HCT116 (cell line): Measurements from ENCODE around the gene LDHD. TPM values are rescaled to one million over a fixed set of nuclear protein-coding genes. Genes with fewer than 3 reads are reported as not detected.

Experiments used
- ATAC-seq: fragments of 200-7000 bp; cut with Tn5 transposase; 2 replicates; pipeline ENCODE4 v1.9.1; 2020; ENCODE audit warnings: mild to moderate bottlenecking, moderate library complexity
- BruUV-seq: library from RNA; stranded (reverse); fragments of 400-500 nt; replicated peaks from 2 replicates; lab custom pipeline; 2021; lab: Mats Ljungman, UMichigan
- CTCF ChIA-PET: fragments of 300-600 bp; sonication (Branson Sonifier 250); formaldehyde crosslinking; loops from one replicate; lab custom pipeline; 2021; ENCODE audit warnings: antibody characterized with exemption; lab: Charles Lee
- POLR2A ChIA-PET: fragments of 300-600, 350-600 bp; sonication (Branson Sonifier 250); formaldehyde crosslinking; loops from one replicate; lab custom pipeline; 2021; ENCODE audit warnings: antibody characterized with exemption; lab: Charles Lee
- RAD21 ChIA-PET, 2 experiments: fragments of 300-600 bp; sonication (Branson Sonifier 250); formaldehyde crosslinking; loops; one replicate each; lab custom pipeline; 2023; ENCODE audit warnings: low total read pairs in 2 of 2; ENCODE audit not compliant: uncharacterized antibody in 2 of 2, unreplicated experiment in 2 of 2, low non-redundant PET in 1 of 2; lab: Charles Lee
- DNase-seq: peaks from one replicate; pipeline ENCODE4 v3.0.0-alpha.2; 2010; ENCODE audit warnings: low read depth, low spot score
- H2AFZ ChIP-seq: fragments of 200-600 bp; shearing (Covaris generic), sonication (generic); 2 replicates; pipeline ENCODE4 v1.6.1; 2017; ENCODE audit warnings: low read depth, mixed run types, mixed read lengths, antibody characterized with exemption, low read length; ENCODE audit not compliant: poor library complexity, severe bottlenecking
- H3K27ac ChIP-seq: 2 replicates; pipeline ENCODE4 v1.5.1; 2012; ENCODE audit warnings: low read depth, low read length
- H3K27me3 ChIP-seq: fragments of 200-600 bp; sonication (generic); 2 replicates; pipeline ENCODE4 v1.6.1; 2016; ENCODE audit warnings: mixed run types, low read length, mixed read lengths; ENCODE audit not compliant: insufficient read depth
- H3K36me3 ChIP-seq, 2 experiments: fragments of 200-500 bp in 1 of 2; fragments of 200-600 bp in 1 of 2; sonication (Bioruptor generic) in 1 of 2; sonication (generic) in 1 of 2; 2 replicates each; pipeline versions ENCODE4 v1.5.1 to v1.6.1; 2014 to 2016; ENCODE audit warnings: low read length in 2 of 2, inconsistent platforms in 1 of 2, mixed read lengths in 1 of 2, mixed run types in 1 of 2; ENCODE audit not compliant: insufficient read depth in 2 of 2, control insufficient read depth in 1 of 2
- H3K4me1 ChIP-seq, 2 experiments: fragments of 200-600 bp in 1 of 2; sonication (generic) in 1 of 2; 2 replicates each; pipeline versions ENCODE4 v1.5.1 to v1.6.1; 2012 to 2017; ENCODE audit warnings: low read length in 2 of 2, inconsistent platforms in 1 of 2, mild to moderate bottlenecking in 1 of 2, mixed read lengths in 1 of 2, mixed run types in 1 of 2, moderate library complexity in 1 of 2; ENCODE audit not compliant: insufficient read depth in 2 of 2, control insufficient read depth in 1 of 2
- H3K4me2 ChIP-seq: fragments of 200-600 bp; sonication (generic); 2 replicates; pipeline ENCODE4 v1.6.1; 2017; ENCODE audit warnings: mixed run types, low read length, mixed read lengths
- H3K4me3 ChIP-seq, 2 experiments: fragments of 200-600 bp in 1 of 2; sonication (generic) in 1 of 2; replicated peaks in 1 of 2; 2 replicates each; pipeline ENCODE4 v1.5.1; 2011 to 2016; ENCODE audit warnings: low read length in 2 of 2, control low read depth in 1 of 2, low read depth in 1 of 2, mild to moderate bottlenecking in 1 of 2, mixed read lengths in 1 of 2, mixed run types in 1 of 2
- H3K79me2 ChIP-seq: fragments of 200-600 bp; sonication (generic); 2 replicates; pipeline ENCODE4 v1.6.1; 2017; ENCODE audit warnings: mild to moderate bottlenecking, mixed run types, low read length, moderate library complexity, mixed read lengths; ENCODE audit not compliant: insufficient read depth
- H3K9ac ChIP-seq: fragments of 200-600 bp; sonication (generic); 2 replicates; pipeline ENCODE4 v1.6.1; 2016; ENCODE audit warnings: low read length, mixed read lengths
- H3K9me2 ChIP-seq: fragments of 200-600 bp; sonication (generic), shearing (Covaris generic); 2 replicates; pipeline ENCODE4 v1.6.1; 2017; ENCODE audit warnings: mixed run types, mild to moderate bottlenecking, moderate library complexity; ENCODE audit not compliant: insufficient read depth
- H3K9me3 ChIP-seq, 2 experiments: fragments of 200-500 bp in 1 of 2; fragments of 200-600 bp in 1 of 2; sonication (Bioruptor generic) in 1 of 2; sonication (generic) in 1 of 2; 2 replicates each; pipeline ENCODE4 v1.6.1; 2014 to 2017; ENCODE audit warnings: low read length in 2 of 2, mixed read lengths in 2 of 2, inconsistent platforms in 1 of 2, low read depth in 1 of 2, mild to moderate bottlenecking in 1 of 2, mixed run types in 1 of 2, moderate library complexity in 1 of 2; ENCODE audit not compliant: control insufficient read depth in 1 of 2, insufficient read depth in 1 of 2
- H4K20me1 ChIP-seq: fragments of 200-600 bp; sonication (generic), shearing (Covaris generic); 2 replicates; pipeline ENCODE4 v1.6.1; 2017; ENCODE audit warnings: mixed run types, mild to moderate bottlenecking, moderate library complexity; ENCODE audit not compliant: insufficient read depth
- CBX3 ChIP-seq: IDR thresholded peaks from 2 replicates; pipeline ENCODE4 v1.6.1; 2012; ENCODE audit warnings: low read depth
- EGR1 ChIP-seq: IDR thresholded peaks from 2 replicates; pipeline ENCODE4 v1.6.1; 2012; ENCODE audit warnings: low read depth
- ELF1 ChIP-seq: IDR thresholded peaks from 2 replicates; pipeline ENCODE4 v1.6.1; 2012; ENCODE audit warnings: low read depth, borderline replicate concordance
- EZH2phosphoT487 ChIP-seq: fragments of 200-600 bp; IDR thresholded peaks from 2 replicates; pipeline ENCODE4 v1.6.1; 2018; ENCODE audit warnings: antibody characterized with exemption, borderline replicate concordance
- POLR2AphosphoS5 ChIP-seq: IDR thresholded peaks from 2 replicates; pipeline ENCODE4 v1.6.1; 2011; ENCODE audit warnings: mild to moderate bottlenecking, low read depth, low read length, moderate library complexity
- SIN3A ChIP-seq: IDR thresholded peaks from 2 replicates; pipeline ENCODE4 v1.6.1; 2012; ENCODE audit warnings: low read depth
- SP1 ChIP-seq: IDR thresholded peaks from 2 replicates; pipeline ENCODE4 v1.6.1; 2012; ENCODE audit warnings: low read depth
- SRF ChIP-seq: IDR thresholded peaks from 2 replicates; pipeline ENCODE4 v1.6.1; 2012; ENCODE audit warnings: low read depth
- TCF7L2 ChIP-seq: IDR thresholded peaks from 2 replicates; pipeline ENCODE4 v1.7.0; 2011; ENCODE audit warnings: borderline replicate concordance, inconsistent platforms; ENCODE audit not compliant: insufficient read depth, insufficient read length; ENCODE audit errors: extremely low read depth
- YY1 ChIP-seq: IDR thresholded peaks from 2 replicates; pipeline ENCODE4 v1.6.1; 2011; ENCODE audit warnings: low read length, low read depth, moderate library complexity, mild to moderate bottlenecking; ENCODE audit not compliant: insufficient replicate concordance; ENCODE audit errors: extremely low read depth
- ZFX ChIP-seq: fragments of 450-650 bp; IDR thresholded peaks from 2 replicates; pipeline ENCODE4 v1.6.1; 2017
- ZNF274 ChIP-seq: fragments of 200-500 bp; sonication (Bioruptor generic); IDR thresholded peaks from 2 replicates; pipeline ENCODE4 v1.6.1; 2014; ENCODE audit warnings: mild to moderate bottlenecking, low read depth, low read length, inconsistent platforms
- intact Hi-C: fragments of 100-400 bp; cut with micrococcal nuclease; formaldehyde crosslinking; loops from 2 replicates; pipeline ENCODE4 v1.10.0; 2022
- total RNA-seq: library from RNA; stranded (reverse); gene quantifications from one replicate; pipeline ENCODE4 v1.2.1, GENCODE V29; 2021; ENCODE audit not compliant: unreplicated experiment
- TF ChIP-seq, protein P1 (sequence below): IDR thresholded peaks from 2 replicates; pipeline ENCODE4 v1.6.1; 2012; ENCODE audit warnings: low read depth
- TF ChIP-seq, protein P2 (sequence below), 3 experiments: fragments of 200-600 bp in 1 of 3; sonication (generic) in 1 of 3; IDR thresholded peaks in 2 of 3; conservative IDR thresholded peaks in 1 of 3; 2 replicates each; pipeline ENCODE4 v1.5.1; 2012 to 2017; ENCODE audit warnings: low read depth in 2 of 3, low read length in 2 of 3, antibody characterized with exemption in 1 of 3, borderline replicate concordance in 1 of 3, control low read depth in 1 of 3, mild to moderate bottlenecking in 1 of 3, mixed read lengths in 1 of 3, mixed run types in 1 of 3, moderate library complexity in 1 of 3; ENCODE audit not compliant: insufficient read depth in 1 of 3
- TF ChIP-seq, protein P3 (sequence below): IDR thresholded peaks from 2 replicates; pipeline ENCODE4 v1.6.1; 2012

Gene LDHD
- total RNA-seq, 1 experiment from 2014 or later: 3.4 TPM

DNA sequence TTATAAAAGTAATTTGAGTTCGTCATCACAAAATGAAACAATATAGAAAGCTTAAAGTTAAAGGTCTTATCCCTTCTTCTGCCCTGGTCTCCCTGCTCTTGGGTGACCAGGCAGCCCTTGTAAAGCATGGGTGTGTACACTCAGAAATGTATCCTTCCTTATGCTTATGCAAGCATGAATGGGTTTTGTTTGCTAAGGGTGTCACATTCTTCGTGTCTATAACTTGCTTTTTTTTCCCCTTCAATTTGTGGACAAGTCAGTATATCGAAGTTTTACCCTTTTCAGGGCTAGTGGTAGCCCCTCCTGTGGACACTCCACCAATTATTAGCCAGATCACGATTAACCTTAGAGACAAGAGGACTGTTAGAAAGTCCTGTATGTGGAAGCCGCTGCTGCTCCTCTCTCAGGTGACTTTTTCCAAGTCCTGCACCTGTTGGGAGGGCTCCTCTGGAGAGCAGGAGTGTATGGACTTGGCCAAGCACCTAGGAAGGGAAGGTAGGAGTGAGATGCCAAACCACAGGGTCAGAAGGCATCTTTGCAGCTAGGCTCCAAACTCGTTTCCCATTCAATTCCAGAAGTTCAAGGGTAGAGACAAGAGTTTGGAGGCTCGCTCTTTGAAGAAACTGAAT lies 50.9 kb downstream of the LDHD start:
- Histone ChIP-seq H3K4me1 (no peaks in the 10 kb centered on the region; a peak in 1 of 4 replicates), H3K79me2 (peaks cover 64% of the 10 kb centered on the region), H3K4me3 (no peak overlapping the region), H3K27ac (no peak overlapping the region), H2AFZ (no peak overlapping the region), H4K20me1 (no peaks in the 10 kb centered on the region; the same call in 1 of the 2 replicates), H3K36me3 (no peaks in the 10 kb centered on the region), H3K9me3 (no peaks in the 10 kb centered on the region), H3K4me2 (no peak overlapping the region), H3K9me2 (no peaks in the 10 kb centered on the region), H3K9ac (no peak overlapping the region), H3K27me3 (no peaks in the 10 kb centered on the region)
- CTCF ChIA-PET: no interaction called here
- intact Hi-C loops: no loop called here
- ATAC-seq: no peak
- no TSS peak for BruUV-seq
- RAD21 ChIA-PET: no interaction called here
- POLR2A ChIA-PET: no interaction called here
- DNase-seq: no peak
- TF ChIP-seq EGR1: no peak

DNA sequence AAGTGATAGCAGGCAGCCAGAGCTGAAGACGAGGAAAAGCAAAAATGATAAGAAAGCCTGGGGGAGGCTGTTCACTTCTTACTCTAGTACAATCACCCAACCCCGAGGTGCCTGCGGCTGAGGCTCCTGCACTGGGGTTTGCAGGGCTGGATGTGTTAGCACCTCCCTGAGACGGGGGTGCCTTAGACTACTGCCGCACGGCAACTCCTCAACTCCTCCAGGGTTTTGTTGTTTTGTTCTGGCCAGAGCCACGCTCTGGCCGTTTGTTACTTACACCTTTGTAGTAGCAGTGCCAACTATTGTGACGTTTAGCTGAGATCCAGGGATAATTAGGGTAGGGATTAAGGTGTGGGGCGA lies 51.5 kb downstream of the LDHD start:
- Histone ChIP-seq H3K27ac (no peak overlapping the region), H3K4me3 (no peak overlapping the region), H3K79me2 (peaks cover 64% of the 10 kb centered on the region), H2AFZ (no peak overlapping the region), H4K20me1 (no peaks in the 10 kb centered on the region; the same call in 1 of the 2 replicates), H3K9me2 (no peaks in the 10 kb centered on the region), H3K27me3 (no peaks in the 10 kb centered on the region), H3K4me1 (no peaks in the 10 kb centered on the region; a peak in 1 of 4 replicates), H3K9ac (no peak overlapping the region), H3K9me3 (no peaks in the 10 kb centered on the region), H3K36me3 (no peaks in the 10 kb centered on the region), H3K4me2 (no peak overlapping the region)
- ChIA-PET RAD21 (no interaction called here), CTCF (no interaction called here), POLR2A (no interaction called here)
- no peak for DNase-seq
- intact Hi-C loops: no loop called here
- ATAC-seq: no peak
- no TSS peak for BruUV-seq
- no peak for TF ChIP-seq ELF1
- no peak for TF ChIP-seq ZNF274
- TF ChIP-seq, protein P1, sequence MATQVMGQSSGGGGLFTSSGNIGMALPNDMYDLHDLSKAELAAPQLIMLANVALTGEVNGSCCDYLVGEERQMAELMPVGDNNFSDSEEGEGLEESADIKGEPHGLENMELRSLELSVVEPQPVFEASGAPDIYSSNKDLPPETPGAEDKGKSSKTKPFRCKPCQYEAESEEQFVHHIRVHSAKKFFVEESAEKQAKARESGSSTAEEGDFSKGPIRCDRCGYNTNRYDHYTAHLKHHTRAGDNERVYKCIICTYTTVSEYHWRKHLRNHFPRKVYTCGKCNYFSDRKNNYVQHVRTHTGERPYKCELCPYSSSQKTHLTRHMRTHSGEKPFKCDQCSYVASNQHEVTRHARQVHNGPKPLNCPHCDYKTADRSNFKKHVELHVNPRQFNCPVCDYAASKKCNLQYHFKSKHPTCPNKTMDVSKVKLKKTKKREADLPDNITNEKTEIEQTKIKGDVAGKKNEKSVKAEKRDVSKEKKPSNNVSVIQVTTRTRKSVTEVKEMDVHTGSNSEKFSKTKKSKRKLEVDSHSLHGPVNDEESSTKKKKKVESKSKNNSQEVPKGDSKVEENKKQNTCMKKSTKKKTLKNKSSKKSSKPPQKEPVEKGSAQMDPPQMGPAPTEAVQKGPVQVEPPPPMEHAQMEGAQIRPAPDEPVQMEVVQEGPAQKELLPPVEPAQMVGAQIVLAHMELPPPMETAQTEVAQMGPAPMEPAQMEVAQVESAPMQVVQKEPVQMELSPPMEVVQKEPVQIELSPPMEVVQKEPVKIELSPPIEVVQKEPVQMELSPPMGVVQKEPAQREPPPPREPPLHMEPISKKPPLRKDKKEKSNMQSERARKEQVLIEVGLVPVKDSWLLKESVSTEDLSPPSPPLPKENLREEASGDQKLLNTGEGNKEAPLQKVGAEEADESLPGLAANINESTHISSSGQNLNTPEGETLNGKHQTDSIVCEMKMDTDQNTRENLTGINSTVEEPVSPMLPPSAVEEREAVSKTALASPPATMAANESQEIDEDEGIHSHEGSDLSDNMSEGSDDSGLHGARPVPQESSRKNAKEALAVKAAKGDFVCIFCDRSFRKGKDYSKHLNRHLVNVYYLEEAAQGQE: no peak
- no peak for TF ChIP-seq POLR2AphosphoS5
- no peak for TF ChIP-seq SP1
- no peak for TF ChIP-seq SRF
- no peak for TF ChIP-seq EZH2phosphoT487
- TF ChIP-seq, protein P2, sequence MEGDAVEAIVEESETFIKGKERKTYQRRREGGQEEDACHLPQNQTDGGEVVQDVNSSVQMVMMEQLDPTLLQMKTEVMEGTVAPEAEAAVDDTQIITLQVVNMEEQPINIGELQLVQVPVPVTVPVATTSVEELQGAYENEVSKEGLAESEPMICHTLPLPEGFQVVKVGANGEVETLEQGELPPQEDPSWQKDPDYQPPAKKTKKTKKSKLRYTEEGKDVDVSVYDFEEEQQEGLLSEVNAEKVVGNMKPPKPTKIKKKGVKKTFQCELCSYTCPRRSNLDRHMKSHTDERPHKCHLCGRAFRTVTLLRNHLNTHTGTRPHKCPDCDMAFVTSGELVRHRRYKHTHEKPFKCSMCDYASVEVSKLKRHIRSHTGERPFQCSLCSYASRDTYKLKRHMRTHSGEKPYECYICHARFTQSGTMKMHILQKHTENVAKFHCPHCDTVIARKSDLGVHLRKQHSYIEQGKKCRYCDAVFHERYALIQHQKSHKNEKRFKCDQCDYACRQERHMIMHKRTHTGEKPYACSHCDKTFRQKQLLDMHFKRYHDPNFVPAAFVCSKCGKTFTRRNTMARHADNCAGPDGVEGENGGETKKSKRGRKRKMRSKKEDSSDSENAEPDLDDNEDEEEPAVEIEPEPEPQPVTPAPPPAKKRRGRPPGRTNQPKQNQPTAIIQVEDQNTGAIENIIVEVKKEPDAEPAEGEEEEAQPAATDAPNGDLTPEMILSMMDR (IDR thresholded peaks at IDR 0.05 in 2 of 3, conservative IDR thresholded peaks at IDR 0.05 in 1 of 3; ENCODE audit: borderline replicate concordance in 1 of 3, insufficient read depth in 1 of 3, low read depth in 2 of 3, low read length in 2 of 3): no peak
- TF ChIP-seq ZFX: no peak
- TF ChIP-seq YY1: no peak
- TF ChIP-seq TCF7L2: no peak
- no peak for TF ChIP-seq EGR1
- TF ChIP-seq SIN3A: no peak
- TF ChIP-seq CBX3: no peak
- TF ChIP-seq, protein P3, sequence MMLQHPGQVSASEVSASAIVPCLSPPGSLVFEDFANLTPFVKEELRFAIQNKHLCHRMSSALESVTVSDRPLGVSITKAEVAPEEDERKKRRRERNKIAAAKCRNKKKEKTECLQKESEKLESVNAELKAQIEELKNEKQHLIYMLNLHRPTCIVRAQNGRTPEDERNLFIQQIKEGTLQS: no peak
